ENCODE measurements around the gene NUCKS1. TPM values are rescaled to one million over a fixed set of nuclear protein-coding genes. Genes with fewer than 3 reads are reported as not detected.

The NUCKS1 gene
- total RNA-seq, 1 experiment from 2014 or later: 205 TPM

DNA sequence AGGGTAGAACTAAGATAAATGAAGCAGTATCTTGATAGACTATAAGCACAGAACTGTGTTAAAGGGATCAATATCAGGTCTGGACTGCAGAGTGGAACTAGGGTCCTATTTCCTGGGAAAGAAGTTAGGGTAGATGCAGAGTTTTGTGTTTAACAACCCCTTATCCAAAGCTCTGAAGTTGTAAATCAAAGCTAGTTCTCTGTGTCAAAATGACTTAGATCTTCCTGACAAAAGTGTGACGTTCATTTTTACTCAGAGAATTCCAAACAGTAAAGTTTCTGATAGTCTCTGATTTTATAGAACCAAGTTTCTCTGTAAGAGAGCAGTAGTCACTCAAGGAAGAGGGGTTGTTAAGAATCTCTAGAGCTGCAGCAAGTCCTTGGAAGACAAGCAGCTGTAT lies 8.3 kb downstream of the NUCKS1 start:
- intact Hi-C loops (cut with micrococcal nuclease; ENCODE audit: unreplicated experiment): no loop called here
- no peak overlapping the region for H3K4me3 ChIP-seq (ENCODE audit: low read depth, low read length)
- no peak overlapping the region for H3K4me3 Mint-ChIP-seq (ENCODE audit: unreplicated experiment)
- H3K27me3 ChIP-seq (replicated peaks; ENCODE audit: control insufficient read depth, insufficient read depth, low read length): no peaks in the 10 kb centered on the region
- peaks cover 10% of the 10 kb centered on the region for H3K4me1 Mint-ChIP-seq (ENCODE audit: low read depth, unreplicated experiment)
- no peaks in the 10 kb centered on the region; the same call in 1 of the 2 replicates for H3K36me3 ChIP-seq (ENCODE audit: control insufficient read depth, insufficient read depth, low read length)
- ChIA-PET CTCF (interaction anchor here (0.6 kb wide), 1 partner anchor 84 kb away, joined by 7 read pairs; no protein-coding TSS in a partner anchor), POLR2A (interaction anchor here (0.6 kb wide), 1 partner anchor 289 kb away, joined by 3 read pairs; no protein-coding TSS in a partner anchor)
- DNase-seq: no peak
- no peaks in the 10 kb centered on the region for H3K27me3 Mint-ChIP-seq (ENCODE audit: insufficient read depth, unreplicated experiment)
- H3K27ac Mint-ChIP-seq (ENCODE audit: unreplicated experiment): no peak overlapping the region
- H3K9me3 Mint-ChIP-seq (ENCODE audit: unreplicated experiment): no peaks in the 10 kb centered on the region
- TF ChIP-seq, protein P1, sequence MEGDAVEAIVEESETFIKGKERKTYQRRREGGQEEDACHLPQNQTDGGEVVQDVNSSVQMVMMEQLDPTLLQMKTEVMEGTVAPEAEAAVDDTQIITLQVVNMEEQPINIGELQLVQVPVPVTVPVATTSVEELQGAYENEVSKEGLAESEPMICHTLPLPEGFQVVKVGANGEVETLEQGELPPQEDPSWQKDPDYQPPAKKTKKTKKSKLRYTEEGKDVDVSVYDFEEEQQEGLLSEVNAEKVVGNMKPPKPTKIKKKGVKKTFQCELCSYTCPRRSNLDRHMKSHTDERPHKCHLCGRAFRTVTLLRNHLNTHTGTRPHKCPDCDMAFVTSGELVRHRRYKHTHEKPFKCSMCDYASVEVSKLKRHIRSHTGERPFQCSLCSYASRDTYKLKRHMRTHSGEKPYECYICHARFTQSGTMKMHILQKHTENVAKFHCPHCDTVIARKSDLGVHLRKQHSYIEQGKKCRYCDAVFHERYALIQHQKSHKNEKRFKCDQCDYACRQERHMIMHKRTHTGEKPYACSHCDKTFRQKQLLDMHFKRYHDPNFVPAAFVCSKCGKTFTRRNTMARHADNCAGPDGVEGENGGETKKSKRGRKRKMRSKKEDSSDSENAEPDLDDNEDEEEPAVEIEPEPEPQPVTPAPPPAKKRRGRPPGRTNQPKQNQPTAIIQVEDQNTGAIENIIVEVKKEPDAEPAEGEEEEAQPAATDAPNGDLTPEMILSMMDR (IDR thresholded peaks at IDR 0.05; ENCODE audit: insufficient read depth in 1 of 2, low read depth in 1 of 2, low read length in 1 of 2, severe bottlenecking in 1 of 2, unreplicated experiment in 1 of 2): no peak
- BruUV-seq (replicated peaks): no TSS peak
- peaks cover 41% of the 10 kb centered on the region for H3K36me3 Mint-ChIP-seq (ENCODE audit: insufficient read depth, unreplicated experiment)
- H3K9me3 ChIP-seq: no peaks in the 10 kb centered on the region
- 0 out of 2 replicates have a peak, but pooled peaks cover 3% of the 10 kb centered on the region for H3K4me1 ChIP-seq

DNA sequence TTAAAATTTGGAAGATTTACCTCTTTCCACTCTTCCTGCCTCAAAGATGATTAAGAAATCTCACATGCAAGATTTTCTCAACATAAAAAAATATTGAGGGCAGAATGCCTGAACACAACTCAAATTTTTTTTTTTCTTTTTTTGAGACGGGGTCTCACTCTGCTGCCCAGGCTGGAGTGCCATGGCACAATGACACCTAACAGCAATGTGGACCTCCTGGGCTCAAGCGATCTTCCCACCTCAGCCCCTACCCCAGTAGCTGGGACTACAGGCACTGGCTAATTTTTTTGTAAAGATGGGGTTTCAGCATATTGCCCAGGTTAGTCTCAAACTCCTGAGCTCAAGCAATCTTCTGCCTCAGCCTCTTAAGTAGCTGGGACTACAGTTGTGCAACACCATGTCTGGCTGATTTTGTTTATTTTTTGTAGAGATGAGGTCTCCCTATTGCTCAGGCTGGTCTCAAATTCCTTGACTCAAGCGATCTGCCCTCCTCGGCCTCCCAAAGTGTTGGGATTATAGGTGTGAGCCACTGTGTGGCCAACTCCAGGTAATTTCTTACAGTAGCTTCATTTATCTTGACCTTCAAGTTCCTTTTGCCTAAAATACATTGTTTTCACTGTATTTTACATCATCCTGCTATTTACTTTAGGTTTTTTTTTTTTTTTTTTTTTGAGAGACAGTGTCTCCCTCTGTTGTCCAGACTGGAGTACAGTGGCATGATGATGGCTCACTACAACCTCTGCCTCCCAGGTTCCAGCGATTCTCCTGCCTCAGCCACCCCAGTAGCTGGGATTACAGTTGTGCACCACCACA lies 10.4 kb downstream of the NUCKS1 start:
- Mint-ChIP-seq H3K9me3 (ENCODE audit: unreplicated experiment) (no peaks in the 10 kb centered on the region), H3K36me3 (ENCODE audit: insufficient read depth, unreplicated experiment) (peaks cover 42% of the 10 kb centered on the region), H3K4me1 (ENCODE audit: low read depth, unreplicated experiment) (peaks cover 10% of the 10 kb centered on the region), H3K27me3 (ENCODE audit: insufficient read depth, unreplicated experiment) (no peaks in the 10 kb centered on the region), H3K4me3 (ENCODE audit: unreplicated experiment) (no peak overlapping the region), H3K27ac (ENCODE audit: unreplicated experiment) (no peak overlapping the region)
- intact Hi-C loops (cut with micrococcal nuclease; ENCODE audit: unreplicated experiment): no loop called here
- Histone ChIP-seq H3K4me3 (ENCODE audit: low read depth, low read length) (no peak overlapping the region), H3K36me3 (ENCODE audit: control insufficient read depth, insufficient read depth, low read length) (peaks cover 2% of the 10 kb centered on the region; the same call in 1 of the 2 replicates), H3K4me1 (no peaks in the 10 kb centered on the region), H3K9me3 (no peaks in the 10 kb centered on the region), H3K27me3 (replicated peaks; ENCODE audit: control insufficient read depth, insufficient read depth, low read length) (no peaks in the 10 kb centered on the region)
- ChIA-PET POLR2A (interaction anchor here (0.8 to 1.0 kb wide), 2 partner anchors 9 to 10 kb away, joined by 6 to 18 read pairs; no protein-coding TSS in a partner anchor), CTCF (interaction anchor here (0.6 to 1.5 kb wide), 5 partner anchors 81 to 1886 kb away, joined by 3 to 15 read pairs (median 8); no protein-coding TSS in a partner anchor)
- TF ChIP-seq, protein P1 (IDR thresholded peaks at IDR 0.05; ENCODE audit: insufficient read depth in 1 of 2, low read depth in 1 of 2, low read length in 1 of 2, severe bottlenecking in 1 of 2, unreplicated experiment in 1 of 2): peak in 1 of 2 experiments; percentile 36
- peak in 1 of 2 experiments; percentile 23 for DNase-seq
- BruUV-seq (replicated peaks): no TSS peak

DNA sequence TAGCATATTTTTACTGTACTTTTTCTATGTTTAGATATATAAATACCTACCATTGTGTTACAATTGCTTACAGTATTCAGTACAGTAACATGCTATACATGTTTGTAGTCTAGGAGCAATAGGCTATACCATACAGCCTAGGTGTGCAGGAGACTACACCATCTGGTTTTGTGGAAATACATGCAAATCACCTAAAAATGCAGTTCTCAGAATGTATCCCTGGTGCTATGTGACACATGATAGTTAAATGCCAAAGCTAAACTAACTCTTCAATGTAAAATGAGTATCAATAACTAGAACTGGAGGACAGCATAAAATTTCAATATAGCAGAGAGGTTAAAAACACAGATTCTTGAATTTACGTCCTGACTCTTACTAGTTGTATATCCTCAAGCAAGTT lies 14.8 kb downstream of the NUCKS1 start:
- intact Hi-C loops (cut with micrococcal nuclease; ENCODE audit: unreplicated experiment): no loop called here
- no TSS peak for BruUV-seq (replicated peaks)
- Histone ChIP-seq H3K9me3 (no peaks in the 10 kb centered on the region), H3K36me3 (ENCODE audit: control insufficient read depth, insufficient read depth, low read length) (peaks cover 2% of the 10 kb centered on the region; the same call in 1 of the 2 replicates), H3K4me3 (ENCODE audit: low read depth, low read length) (no peak overlapping the region), H3K4me1 (no peaks in the 10 kb centered on the region), H3K27me3 (replicated peaks; ENCODE audit: control insufficient read depth, insufficient read depth, low read length) (no peaks in the 10 kb centered on the region)
- no peaks in the 10 kb centered on the region for H3K27me3 Mint-ChIP-seq (ENCODE audit: insufficient read depth, unreplicated experiment)
- no peak overlapping the region for H3K4me3 Mint-ChIP-seq (ENCODE audit: unreplicated experiment)
- H3K4me1 Mint-ChIP-seq (ENCODE audit: low read depth, unreplicated experiment): peaks cover 7% of the 10 kb centered on the region
- no peaks in the 10 kb centered on the region for H3K9me3 Mint-ChIP-seq (ENCODE audit: unreplicated experiment)
- TF ChIP-seq, protein P1 (IDR thresholded peaks at IDR 0.05; ENCODE audit: insufficient read depth in 1 of 2, low read depth in 1 of 2, low read length in 1 of 2, severe bottlenecking in 1 of 2, unreplicated experiment in 1 of 2): no peak
- POLR2A ChIA-PET: no interaction called here
- peaks cover 37% of the 10 kb centered on the region for H3K36me3 Mint-ChIP-seq (ENCODE audit: insufficient read depth, unreplicated experiment)
- DNase-seq: no peak
- CTCF ChIA-PET: no interaction called here
- no peak overlapping the region for H3K27ac Mint-ChIP-seq (ENCODE audit: unreplicated experiment)
